Rectal smooth muscle tissue (tissue), 1 donor: ENCODE data around the gene ANK3.

Experiments
- H3K27ac ChIP-seq: one replicate; pipeline ENCODE4 v1.7.0; 2013; ENCODE audit warnings: low read depth, low read length, inconsistent platforms
- H3K27me3 ChIP-seq: one replicate; pipeline ENCODE4 v1.7.0; 2013; ENCODE audit warnings: low read length; ENCODE audit not compliant: control insufficient read depth, insufficient read depth
- H3K36me3 ChIP-seq: one replicate; pipeline ENCODE4 v1.7.0; 2013; ENCODE audit warnings: low read length; ENCODE audit not compliant: control insufficient read depth, insufficient read depth
- H3K4me1 ChIP-seq: one replicate; pipeline ENCODE4 v1.7.0; 2013; ENCODE audit warnings: low read length; ENCODE audit not compliant: control insufficient read depth, insufficient read depth
- H3K4me3 ChIP-seq: one replicate; pipeline ENCODE4 v1.7.0; 2013; ENCODE audit warnings: low read length
- H3K9ac ChIP-seq: one replicate; pipeline ENCODE4 v1.7.0; 2013; ENCODE audit warnings: low read length

ANK3 gene

DNA sequence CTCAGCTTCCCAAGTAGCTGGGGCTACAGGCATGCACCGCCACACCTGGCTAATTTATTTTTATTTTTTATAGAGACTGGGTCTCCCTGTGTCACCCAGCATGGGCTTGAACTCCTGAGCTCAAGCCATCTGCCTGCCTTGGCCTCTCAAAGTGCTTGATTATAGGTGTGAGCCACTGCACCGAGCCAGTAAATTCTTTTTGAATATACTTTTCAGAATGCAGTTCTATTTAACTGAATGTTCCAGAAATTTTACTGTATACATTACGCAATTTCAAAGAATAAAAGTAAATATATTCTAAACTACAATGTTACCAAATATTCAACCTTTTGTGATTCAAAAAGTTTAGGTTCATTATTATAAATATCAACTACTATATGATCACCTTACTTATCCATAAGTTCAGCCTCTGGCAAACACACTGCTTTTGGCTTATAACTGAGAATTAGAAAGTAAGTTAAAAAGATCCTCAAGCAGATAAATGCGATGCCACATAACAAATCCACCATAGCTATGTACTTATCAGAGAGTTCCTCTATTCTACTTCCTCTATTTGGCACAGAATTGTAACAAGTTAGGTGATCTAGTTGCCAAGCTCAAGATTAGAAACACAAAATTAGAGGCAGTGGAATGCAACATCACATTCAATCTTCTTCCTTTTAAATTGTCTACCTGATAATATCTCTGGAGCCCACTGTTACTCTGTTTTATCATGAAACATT, 118.2 kb downstream of the ANK3 start:
- Histone ChIP-seq H3K9ac (no peak overlapping the region), H3K27me3 (no peaks in the 10 kb centered on the region), H3K4me3 (no peak overlapping the region), H3K27ac (no peak overlapping the region), H3K36me3 (no peaks in the 10 kb centered on the region), H3K4me1 (no peaks in the 10 kb centered on the region)

DNA sequence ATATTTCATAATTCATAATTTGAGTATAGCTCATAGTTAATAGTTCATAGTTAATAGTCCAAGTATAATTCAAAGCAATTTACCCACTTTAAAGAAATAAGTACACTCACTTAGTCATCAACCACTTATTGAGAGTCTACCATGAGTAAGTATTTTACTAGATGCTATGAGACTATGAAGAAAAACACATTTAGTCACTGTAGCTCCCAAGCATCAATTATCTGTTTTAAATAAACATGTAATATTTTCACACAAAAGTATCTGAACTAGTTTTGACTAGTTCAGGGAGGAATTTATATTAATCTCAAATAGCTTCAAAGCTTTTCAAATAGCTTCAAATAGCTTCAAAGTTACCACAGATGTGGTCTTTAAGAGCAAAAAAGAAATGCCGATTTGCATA, 119.2 kb downstream of the ANK3 start:
- Histone ChIP-seq H3K4me1 (no peaks in the 10 kb centered on the region), H3K36me3 (no peaks in the 10 kb centered on the region), H3K27me3 (no peaks in the 10 kb centered on the region), H3K4me3 (no peak overlapping the region), H3K27ac (no peak overlapping the region), H3K9ac (no peak overlapping the region)

DNA sequence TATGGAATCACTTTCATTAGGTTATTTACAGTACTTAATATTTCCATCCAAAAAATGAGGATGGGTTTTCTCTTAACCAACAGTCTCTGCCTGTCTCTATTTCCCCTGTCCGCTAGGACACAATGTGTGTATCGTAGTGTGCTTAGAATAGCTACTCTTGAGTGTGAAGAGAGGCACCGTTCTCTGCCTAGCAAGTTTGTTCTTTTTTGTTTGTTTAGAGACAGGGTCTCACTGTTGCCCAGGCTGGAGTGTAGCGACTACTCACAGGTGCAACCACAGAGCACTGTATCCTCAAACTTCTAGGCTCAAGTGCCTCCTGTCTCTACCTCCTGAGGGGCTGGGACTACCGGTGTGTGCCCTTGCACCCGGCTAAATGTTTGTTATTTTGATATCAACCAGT, 121.9 kb downstream of the ANK3 start:
- Histone ChIP-seq H3K4me1 (no peaks in the 10 kb centered on the region), H3K9ac (no peak overlapping the region), H3K27ac (no peak overlapping the region), H3K36me3 (no peaks in the 10 kb centered on the region), H3K4me3 (no peak overlapping the region), H3K27me3 (no peaks in the 10 kb centered on the region)

DNA sequence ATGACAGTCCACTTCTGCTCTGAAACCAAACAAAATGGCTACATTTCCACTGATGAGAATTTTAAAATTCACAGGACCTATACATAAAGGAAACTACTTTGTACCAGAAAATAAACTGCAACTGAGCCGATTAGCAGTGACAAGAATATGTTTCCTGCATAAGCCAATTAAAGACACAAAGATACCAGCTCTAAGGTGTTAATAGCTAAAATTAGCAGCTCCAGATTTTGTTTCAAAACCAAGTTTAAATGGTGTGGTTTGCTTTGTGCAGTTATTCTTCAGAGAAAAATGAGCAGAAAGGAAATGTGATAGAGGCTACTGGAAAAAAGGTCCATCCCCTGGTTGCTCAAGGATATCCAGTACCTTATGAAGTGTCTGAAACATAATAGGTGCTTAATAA, 123.2 kb downstream of the ANK3 start:
- Histone ChIP-seq H3K4me3 (no peak overlapping the region), H3K9ac (no peak overlapping the region), H3K36me3 (no peaks in the 10 kb centered on the region), H3K4me1 (no peaks in the 10 kb centered on the region), H3K27ac (no peak overlapping the region), H3K27me3 (no peaks in the 10 kb centered on the region)

DNA sequence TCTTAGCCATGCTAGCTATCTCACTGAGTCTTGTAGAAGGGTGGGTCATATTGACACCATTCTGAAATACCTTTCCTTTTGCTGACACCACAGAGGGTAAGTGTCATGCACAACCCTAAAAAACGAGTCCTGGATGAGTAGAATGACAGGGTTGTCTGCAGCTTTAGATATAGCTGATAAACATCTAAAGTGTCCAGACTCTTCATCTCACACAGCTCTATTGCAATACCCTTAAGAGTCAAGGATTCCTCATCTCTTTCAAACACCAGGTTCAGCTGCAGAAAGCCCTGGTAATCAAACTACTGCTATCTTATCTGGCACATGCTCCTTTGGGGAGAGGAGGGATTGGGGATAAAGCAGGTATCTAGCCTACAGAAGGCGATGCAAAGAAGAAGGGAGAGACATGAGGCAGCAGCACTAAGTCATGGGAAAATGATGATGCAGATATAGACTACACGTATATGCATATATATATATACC, 127.0 kb downstream of the ANK3 start:
- Histone ChIP-seq H3K27me3 (no peaks in the 10 kb centered on the region), H3K36me3 (no peaks in the 10 kb centered on the region), H3K27ac (no peak overlapping the region), H3K4me1 (no peaks in the 10 kb centered on the region), H3K4me3 (no peak overlapping the region), H3K9ac (no peak overlapping the region)

DNA sequence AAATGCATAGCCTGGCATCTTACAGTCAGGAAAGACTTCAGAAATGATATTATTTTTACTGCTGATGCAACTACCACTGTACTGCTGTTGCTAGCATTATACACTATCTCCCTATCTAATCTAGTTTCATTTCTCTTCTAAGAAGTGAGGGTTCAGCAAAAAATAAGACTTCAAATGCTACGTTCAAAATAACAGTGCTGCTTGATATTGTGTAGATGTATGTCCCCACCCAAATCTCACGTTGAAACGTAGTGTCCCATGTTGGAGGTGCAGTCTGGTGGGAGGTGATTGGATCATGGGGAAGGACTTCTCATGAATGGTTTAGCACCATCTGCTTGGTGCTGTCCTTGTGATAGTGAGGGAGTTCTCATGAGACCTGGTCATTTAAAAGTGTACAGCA, 129.4 kb downstream of the ANK3 start:
- Histone ChIP-seq H3K27me3 (no peaks in the 10 kb centered on the region), H3K4me3 (no peak overlapping the region), H3K9ac (no peak overlapping the region), H3K36me3 (no peaks in the 10 kb centered on the region), H3K27ac (no peak overlapping the region), H3K4me1 (no peaks in the 10 kb centered on the region)

DNA sequence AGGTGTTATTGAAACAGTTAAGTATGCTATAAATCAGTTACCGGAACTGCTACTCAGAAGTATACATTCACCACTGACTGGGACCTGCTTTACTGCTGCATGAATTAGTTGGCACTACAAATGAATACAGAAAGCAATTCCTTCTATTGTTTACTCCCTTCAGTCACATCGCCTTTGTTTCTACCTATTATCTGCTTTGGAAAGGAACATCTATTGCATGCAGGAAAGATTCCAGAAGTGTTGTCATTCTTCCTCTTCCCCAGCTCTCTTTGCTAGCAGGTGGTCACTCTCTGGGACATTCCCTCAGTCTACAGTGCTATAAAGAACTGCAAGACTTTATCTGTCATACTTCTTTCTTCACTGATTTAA, 131.3 kb downstream of the ANK3 start:
- Histone ChIP-seq H3K9ac (no peak overlapping the region), H3K27ac (no peak overlapping the region), H3K36me3 (no peaks in the 10 kb centered on the region), H3K4me1 (no peaks in the 10 kb centered on the region), H3K4me3 (no peak overlapping the region), H3K27me3 (no peaks in the 10 kb centered on the region)

DNA sequence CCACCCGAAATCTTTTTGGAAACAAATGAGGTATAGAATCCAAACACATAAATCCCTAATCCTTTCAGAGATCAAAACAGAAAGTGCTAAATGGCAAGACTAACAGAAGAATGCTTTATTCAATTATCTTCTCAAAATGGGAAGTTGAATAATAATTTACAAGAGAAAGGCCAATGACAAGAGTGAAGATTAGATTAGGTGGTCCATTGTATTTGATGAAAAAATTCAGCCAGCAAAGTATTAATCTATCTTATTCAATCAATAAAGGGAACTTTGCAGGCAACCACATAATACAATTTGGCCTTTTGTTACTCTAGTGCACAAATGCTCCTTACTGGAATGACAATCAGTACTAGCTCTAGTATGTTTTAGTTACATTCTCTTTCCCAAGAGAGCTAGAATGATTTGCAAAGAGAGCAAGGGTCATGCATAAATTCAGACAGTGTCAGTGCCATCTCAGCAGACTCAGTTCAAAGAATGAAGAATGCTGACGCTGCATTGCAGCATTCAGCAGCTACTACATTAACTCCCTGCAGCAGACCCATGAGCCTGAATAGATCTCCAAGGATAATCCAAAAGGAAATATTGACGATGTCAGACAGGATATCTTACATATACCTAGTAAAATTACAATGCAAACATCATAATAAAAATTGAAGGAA, 131.8 kb downstream of the ANK3 start:
- Histone ChIP-seq H3K4me1 (no peaks in the 10 kb centered on the region), H3K9ac (no peak overlapping the region), H3K27ac (no peak overlapping the region), H3K4me3 (no peak overlapping the region), H3K27me3 (no peaks in the 10 kb centered on the region), H3K36me3 (no peaks in the 10 kb centered on the region)

DNA sequence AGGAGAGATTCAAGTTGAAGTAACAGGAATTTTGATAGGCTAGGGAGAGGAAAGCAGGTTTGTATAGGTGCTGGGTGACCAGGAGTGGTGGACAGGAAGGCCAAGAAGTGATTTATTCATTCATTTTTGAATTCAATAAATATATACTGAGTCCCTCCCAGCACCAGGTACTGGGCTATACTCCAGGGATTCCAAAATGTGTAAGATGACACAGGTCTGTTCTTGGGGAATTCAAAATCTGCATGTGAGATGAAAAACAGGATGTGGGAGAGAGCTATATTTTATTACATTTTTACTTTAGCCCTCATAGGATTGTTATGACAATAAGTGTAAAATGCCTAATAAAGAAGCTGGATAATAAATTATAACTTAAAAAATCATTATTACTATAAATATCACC, 134.9 kb downstream of the ANK3 start:
- Histone ChIP-seq H3K36me3 (no peaks in the 10 kb centered on the region), H3K27ac (no peak overlapping the region), H3K4me3 (no peak overlapping the region), H3K27me3 (no peaks in the 10 kb centered on the region), H3K4me1 (no peaks in the 10 kb centered on the region), H3K9ac (no peak overlapping the region)

DNA sequence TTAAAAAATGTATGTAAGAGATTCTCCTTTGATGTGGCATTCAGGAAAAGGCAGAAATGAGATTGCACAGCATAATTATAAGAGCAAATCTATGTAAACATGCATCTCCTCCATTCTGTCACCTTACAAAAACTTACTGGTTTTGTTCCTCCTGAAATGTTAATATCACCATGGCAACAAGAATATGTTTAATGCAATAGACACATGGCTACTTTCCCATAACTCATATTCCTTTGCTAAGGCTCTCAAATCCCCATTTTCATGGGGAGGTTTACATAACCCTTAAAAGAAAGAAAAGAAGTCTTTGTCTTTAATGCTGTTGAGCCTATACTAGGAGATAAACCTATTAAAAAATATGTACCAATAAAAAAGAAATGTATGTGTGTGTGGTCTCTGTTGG, 136.2 kb downstream of the ANK3 start:
- Histone ChIP-seq H3K4me3 (no peak overlapping the region), H3K27ac (no peak overlapping the region), H3K9ac (no peak overlapping the region), H3K27me3 (no peaks in the 10 kb centered on the region), H3K36me3 (no peaks in the 10 kb centered on the region), H3K4me1 (no peaks in the 10 kb centered on the region)

DNA sequence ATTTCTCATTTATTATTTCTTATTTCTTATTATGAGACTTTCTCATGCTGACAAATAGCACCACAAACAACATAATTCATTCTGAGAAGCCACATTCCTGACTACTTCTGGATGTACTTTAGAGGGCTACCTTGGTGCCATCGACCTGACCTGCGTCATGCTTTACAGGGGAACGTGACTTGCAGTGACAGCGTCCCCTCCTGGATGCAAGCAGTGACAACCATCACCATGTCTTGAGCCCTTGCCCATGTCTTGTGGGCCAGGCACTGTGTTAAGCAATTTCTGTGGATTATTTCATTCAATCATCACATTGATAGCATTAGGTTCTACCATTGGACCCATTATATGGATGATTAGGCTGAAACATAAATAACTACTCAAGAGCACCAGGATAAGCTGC, 137.0 kb downstream of the ANK3 start:
- Histone ChIP-seq H3K27ac (no peak overlapping the region), H3K36me3 (no peaks in the 10 kb centered on the region), H3K4me1 (no peaks in the 10 kb centered on the region), H3K4me3 (no peak overlapping the region), H3K9ac (no peak overlapping the region), H3K27me3 (no peaks in the 10 kb centered on the region)

DNA sequence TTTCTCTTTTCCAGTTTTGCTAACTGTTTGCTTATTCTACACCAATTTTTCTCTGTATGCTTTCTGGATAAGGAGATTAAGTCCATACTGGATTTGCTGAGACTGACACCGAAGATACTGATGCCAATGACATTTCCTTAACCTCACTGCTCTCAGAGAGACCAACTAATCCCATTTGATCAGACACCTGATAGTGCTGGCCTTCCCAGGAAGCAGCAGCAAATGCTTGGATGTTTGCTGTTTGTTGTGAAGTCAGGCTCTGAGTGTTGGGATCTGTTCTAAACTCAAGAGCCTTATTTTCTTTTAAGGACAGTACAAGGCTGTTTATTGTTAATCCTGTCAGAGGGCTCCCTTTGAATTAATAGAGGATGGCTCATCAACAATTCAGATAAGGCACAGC, 143.3 kb downstream of the ANK3 start:
- H3K4me1 ChIP-seq = no peaks in the 10 kb centered on the region
- no peak overlapping the region for H3K9ac ChIP-seq
- H3K27ac ChIP-seq = no peak overlapping the region
- H3K27me3 ChIP-seq = no peaks in the 10 kb centered on the region
- H3K4me3 ChIP-seq = no peak overlapping the region
- no peaks in the 10 kb centered on the region for H3K36me3 ChIP-seq

DNA sequence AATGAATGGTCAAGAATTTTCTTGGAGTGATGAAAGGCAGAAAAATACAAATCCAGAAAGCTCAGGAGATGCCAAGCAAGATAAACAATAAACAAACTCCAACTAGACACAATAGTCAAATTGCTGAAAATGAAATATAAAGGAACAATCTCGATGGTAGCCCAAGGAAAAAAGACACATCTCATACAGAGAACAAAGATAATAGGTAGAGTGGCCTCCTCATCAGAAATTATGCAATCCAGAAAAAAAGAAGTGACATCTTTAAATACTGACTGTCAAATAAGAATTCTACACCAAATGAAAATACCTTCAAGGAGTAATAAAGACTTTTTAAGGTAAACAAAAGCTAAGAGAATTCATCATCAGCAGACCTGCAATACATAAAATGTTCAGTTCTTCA, 150.4 kb downstream of the ANK3 start:
- Histone ChIP-seq H3K9ac (no peak overlapping the region), H3K36me3 (no peaks in the 10 kb centered on the region), H3K4me1 (peaks cover 7% of the 10 kb centered on the region), H3K27me3 (no peaks in the 10 kb centered on the region), H3K27ac (no peak overlapping the region), H3K4me3 (no peak overlapping the region)
